ENCODE measurements around the gene FAM161B. TPM values are rescaled to one million over a fixed set of nuclear protein-coding genes. Genes with fewer than 3 reads are reported as not detected.
"Not testable (repeated sequence)": the region's sequence is repeated elsewhere in the genome, so short reads cannot be mapped to it uniquely, and the experiment has no call there.

The FAM161B gene
- total RNA-seq, 1 donor from 2014 or later: 2.7 TPM

DNA sequence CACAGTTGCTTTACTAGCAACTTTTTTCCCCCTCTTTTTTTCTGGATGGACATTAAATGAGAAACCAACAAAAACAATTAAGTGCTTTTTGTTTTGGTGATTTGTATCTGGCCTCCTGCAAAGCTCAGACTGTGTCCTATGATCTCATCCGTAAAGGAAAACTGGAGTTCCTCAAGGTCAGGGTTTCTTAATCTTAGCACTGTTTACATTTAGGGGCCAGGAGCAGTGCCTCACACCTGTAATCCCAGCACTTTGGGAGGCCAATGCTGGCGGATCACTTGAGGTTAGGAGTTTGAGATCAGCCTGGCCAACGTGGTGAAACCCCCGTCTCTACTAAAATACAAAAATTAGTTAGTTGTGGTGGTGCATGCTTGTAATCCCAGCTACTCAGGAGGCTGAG, 41.2 kb upstream of the FAM161B start:
- DNase-seq (ENCODE audit: low read depth): no peak
- H3K4me3 ChIP-seq (ENCODE audit: low read depth, low read length): no peak overlapping the region
- TF ChIP-seq, protein P1, sequence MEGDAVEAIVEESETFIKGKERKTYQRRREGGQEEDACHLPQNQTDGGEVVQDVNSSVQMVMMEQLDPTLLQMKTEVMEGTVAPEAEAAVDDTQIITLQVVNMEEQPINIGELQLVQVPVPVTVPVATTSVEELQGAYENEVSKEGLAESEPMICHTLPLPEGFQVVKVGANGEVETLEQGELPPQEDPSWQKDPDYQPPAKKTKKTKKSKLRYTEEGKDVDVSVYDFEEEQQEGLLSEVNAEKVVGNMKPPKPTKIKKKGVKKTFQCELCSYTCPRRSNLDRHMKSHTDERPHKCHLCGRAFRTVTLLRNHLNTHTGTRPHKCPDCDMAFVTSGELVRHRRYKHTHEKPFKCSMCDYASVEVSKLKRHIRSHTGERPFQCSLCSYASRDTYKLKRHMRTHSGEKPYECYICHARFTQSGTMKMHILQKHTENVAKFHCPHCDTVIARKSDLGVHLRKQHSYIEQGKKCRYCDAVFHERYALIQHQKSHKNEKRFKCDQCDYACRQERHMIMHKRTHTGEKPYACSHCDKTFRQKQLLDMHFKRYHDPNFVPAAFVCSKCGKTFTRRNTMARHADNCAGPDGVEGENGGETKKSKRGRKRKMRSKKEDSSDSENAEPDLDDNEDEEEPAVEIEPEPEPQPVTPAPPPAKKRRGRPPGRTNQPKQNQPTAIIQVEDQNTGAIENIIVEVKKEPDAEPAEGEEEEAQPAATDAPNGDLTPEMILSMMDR (conservative IDR thresholded peaks at IDR 0.05; ENCODE audit: low read depth, low read length): no peak

DNA sequence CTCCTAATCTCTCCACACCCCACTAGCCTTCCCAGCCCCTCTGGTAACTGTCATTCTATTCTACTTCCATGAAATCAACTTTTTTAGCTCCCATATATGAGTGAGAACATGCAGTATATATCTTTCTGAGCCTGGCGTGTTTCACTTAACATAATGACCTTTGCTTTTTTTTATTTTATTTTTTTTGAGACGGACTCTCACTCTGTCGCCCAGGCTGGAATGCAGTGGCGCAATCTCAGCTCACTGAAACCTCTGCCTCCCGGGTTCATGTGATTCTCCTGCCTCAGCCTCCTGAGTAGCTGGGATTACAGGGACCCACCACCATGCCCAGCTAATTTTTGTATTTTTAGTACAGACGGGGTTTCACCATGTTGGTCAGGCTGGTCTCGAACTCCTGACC, 38.8 kb upstream of the FAM161B start:
- DNase-seq (ENCODE audit: low read depth); H3K4me3 ChIP-seq (ENCODE audit: low read depth, low read length): not testable (repeated sequence)

DNA sequence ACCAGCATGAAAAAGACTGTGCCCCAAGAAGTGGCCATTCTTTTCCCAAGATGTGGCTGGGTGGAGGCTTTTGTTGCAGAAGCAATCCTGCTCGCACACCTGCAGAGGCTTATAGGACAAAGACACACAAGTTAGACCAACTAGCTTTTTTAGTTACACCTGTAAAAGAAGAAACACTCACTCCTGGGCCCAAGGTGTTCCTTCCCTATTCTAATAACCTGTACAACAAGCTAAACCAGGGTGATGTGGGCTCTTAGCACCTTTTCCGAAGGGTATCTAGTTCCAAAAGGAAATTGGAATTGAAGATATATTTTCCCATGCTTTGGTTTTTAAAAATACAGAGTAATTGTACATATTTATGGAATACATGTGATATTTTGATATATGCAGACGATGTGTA, 38.2 kb upstream of the FAM161B start:
- H3K4me3 ChIP-seq (ENCODE audit: low read depth, low read length): no peak overlapping the region
- TF ChIP-seq, protein P1 (conservative IDR thresholded peaks at IDR 0.05; ENCODE audit: low read depth, low read length): no peak
- DNase-seq (ENCODE audit: low read depth): no peak

DNA sequence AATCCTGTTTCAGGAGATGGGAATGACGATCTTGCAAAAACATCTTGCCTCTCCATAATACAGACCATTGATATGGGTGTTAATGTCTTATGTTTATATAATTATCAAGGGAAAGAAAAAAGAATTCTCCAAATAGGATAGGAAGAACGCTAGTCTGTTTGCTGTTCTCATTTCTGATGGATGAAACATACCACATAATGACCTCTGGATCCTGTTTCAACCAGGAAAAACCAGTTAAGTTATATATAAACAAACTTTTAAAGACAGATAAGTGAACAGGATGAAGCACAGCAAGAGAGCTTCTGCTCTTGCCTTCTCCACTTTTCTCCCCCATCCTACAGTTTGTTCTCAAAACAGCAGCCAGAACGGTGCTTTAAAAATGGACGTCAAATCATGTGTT, 28.0 kb upstream of the FAM161B start:
- no peak for DNase-seq (ENCODE audit: low read depth)
- no peak overlapping the region for H3K4me3 ChIP-seq (ENCODE audit: low read depth, low read length)
- TF ChIP-seq, protein P1 (conservative IDR thresholded peaks at IDR 0.05; ENCODE audit: low read depth, low read length): no peak

DNA sequence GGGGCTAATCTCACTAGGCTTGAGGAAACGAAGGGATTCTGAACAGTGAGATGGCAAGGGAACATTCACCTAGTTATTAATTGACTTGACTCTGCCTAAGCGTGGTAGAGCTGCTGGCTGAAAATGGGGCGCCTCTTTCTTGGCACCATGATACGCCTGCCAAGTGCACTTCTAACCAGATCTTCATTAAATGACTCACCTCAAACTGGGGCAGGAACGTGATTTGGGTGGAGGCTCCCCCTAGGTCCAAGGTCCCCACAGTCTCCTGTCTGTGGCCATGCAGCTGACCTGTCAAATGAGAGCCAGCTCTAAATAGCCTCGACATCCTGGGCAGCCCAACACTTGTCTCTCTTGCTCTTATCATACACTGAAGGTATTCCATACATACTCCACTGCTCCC, 26.2 kb upstream of the FAM161B start:
- DNase-seq (ENCODE audit: low read depth): no peak
- TF ChIP-seq, protein P1 (conservative IDR thresholded peaks at IDR 0.05; ENCODE audit: low read depth, low read length): no peak
- H3K4me3 ChIP-seq (ENCODE audit: low read depth, low read length): no peak overlapping the region

DNA sequence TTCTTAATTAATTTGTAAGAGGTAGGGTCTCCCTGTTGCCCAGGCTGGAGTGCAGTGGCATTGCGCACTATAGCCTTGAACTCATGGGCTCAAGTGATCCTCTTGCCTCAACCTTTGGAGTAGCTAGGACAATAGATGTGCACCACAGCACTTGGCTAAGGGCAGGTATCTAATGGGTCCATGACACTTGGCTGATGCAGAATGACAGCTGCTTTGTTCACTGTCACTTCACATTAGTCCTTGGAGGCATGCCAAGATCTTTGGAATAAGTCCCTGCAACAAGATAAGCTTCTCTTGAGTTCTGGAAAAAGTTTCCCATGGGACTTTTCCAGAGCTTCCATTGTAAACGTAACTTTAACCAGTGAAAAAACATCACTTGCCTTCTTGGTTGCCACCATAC, 23.6 kb upstream of the FAM161B start:
- DNase-seq (ENCODE audit: low read depth): no peak
- no peak overlapping the region for H3K4me3 ChIP-seq (ENCODE audit: low read depth, low read length)
- TF ChIP-seq, protein P1 (conservative IDR thresholded peaks at IDR 0.05; ENCODE audit: low read depth, low read length): no peak

DNA sequence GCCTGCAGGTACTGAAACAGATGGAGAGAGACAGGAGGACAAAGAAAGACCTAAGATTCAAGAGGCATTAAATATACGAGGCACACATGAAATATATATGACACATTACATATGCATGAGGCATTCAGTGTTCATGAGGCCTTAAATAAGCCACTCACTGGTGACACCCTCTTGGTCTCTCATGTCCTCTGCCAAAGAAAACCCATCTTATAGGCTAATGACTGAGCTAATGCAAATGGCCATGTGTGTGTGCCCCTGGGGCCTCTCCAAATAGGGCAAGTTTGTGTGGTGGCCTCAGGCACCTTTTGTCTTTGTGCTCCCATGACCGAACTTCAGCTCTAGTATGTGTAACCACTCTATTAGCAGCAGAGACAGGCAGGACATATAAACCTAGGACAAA, 19.0 kb upstream of the FAM161B start:
- TF ChIP-seq, protein P1 (conservative IDR thresholded peaks at IDR 0.05; ENCODE audit: low read depth, low read length): no peak
- H3K4me3 ChIP-seq (ENCODE audit: low read depth, low read length): no peak overlapping the region
- no peak for DNase-seq (ENCODE audit: low read depth)

DNA sequence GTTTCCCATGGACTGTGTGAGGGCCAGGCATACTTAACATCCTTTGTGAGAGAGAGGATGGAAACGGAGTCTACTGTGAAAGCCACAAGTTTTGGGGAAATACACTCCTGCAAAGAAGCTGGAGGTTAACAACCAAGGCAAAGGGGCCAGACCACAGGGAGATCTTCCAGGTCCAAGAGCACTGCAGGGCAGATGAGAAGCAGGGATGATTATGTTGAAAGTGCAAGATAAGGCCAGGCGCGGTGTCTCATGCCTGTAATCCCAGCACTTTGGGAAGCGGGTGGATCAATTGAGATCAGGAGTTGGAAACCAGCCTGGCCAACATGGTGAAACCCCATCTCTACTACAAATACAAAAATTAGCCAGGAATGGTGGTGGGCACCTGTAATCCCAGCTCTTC, 15.3 kb upstream of the FAM161B start:
- no peak overlapping the region for H3K4me3 ChIP-seq (ENCODE audit: low read depth, low read length)
- TF ChIP-seq, protein P1 (conservative IDR thresholded peaks at IDR 0.05; ENCODE audit: low read depth, low read length): no peak
- DNase-seq (ENCODE audit: low read depth): no peak

Data from epithelial cell of proximal tubule (primary cell).